ELR (cell line): ENCODE data around the gene LRRC8A.

Source experiments
- DNase-seq: peaks from one replicate; pipeline ENCODE4 v3.0.0-alpha.2; 2015; ENCODE audit warnings: low read depth

The LRRC8A gene

GRCh38 chr9:128901822-128902221 is 19.9 kb downstream of the LRRC8A start:
- DNase-seq: no peak

GRCh38 chr9:128902351-128903078 is 20.6 kb downstream of the LRRC8A start:
- DNase-seq: peak; percentile 26

GRCh38 chr9:128903079-128903461 is 21.1 kb downstream of the LRRC8A start:
- DNase-seq: no peak

- DNase-seq: peak; percentile 39
Measured at GRCh38 chr9:128903871-128904620, 22.1 kb downstream of the LRRC8A start.

DNA sequence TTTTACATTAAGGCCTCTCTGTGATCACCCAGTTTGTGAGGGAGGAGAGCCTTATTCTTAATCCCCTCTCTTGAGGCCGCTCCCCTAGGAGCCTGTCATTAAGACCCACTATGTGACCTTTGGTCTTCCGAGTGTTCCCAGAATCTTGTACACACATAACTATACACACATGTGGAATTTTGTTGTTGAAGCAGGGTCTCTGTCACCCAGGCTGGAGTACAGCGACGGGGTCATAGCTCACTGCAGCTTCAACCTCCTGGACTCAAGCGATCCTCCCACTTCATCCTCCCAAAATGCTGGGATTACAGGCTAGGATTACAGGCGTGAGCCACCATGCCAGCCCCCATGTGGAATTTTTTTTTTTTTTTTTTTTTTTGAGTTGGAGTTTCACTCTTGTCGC is 24.0 kb downstream of the LRRC8A start:
- DNase-seq: no peak

- DNase-seq: no peak
Measured at GRCh38 chr9:128906741-128907140, 24.8 kb downstream of the LRRC8A start.

GRCh38 chr9:128908372-128908771 is 26.4 kb downstream of the LRRC8A start:
- no peak for DNase-seq

DNA sequence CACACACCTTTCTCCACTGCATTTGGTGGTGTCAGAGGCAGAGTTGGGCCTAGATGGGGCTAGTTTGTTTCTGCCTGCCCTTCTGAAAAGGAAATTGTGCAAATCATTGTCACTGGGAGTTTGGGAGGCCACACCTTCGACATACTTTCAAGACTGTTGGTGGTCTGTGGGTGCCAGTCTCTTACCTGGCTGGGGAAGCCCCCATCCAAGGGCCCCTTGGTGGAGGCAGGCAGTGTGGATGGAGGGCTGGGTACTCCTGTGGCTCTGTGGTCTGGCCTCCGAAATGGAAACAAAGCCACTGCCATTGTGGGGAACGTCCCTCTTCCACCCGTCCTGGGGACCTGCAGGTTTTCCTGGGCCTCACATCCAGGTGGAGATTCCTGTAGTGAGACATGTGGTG is 27.9 kb downstream of the LRRC8A start:
- DNase-seq: no peak

- DNase-seq: peak; percentile 45
Measured at GRCh38 chr9:128910906-128911305, 29.0 kb downstream of the LRRC8A start.

- peak; percentile 91 for DNase-seq
Measured at GRCh38 chr9:128911529-128912035, 29.6 kb downstream of the LRRC8A start.

DNA sequence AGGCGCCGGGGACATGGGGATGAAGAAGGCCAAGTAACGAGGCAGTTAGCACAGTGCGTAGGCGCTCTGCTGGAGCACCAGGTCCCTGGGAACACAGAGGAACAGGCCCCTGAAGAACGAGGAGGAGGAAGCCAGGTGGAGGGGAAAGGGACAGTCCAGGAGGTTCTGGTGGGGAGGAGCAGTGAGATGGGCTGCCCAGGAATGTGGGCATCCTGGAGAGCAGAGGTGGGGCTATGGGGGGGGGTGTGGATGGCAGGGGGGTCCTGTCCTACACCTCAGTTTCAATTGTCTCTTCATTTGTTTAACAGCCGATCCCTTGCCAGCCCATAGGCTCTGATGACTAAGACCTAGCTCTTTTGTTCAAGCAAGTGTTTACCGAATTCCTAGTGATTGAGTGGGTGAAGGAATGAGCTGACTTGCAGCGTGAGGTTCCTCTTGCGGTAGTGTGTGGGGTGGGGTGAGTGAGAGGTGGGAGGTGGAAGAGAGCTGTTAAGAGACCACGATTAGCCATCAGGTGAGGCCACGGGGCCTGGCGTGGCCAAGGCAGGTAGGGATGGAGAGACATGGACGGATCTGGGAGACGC is 30.4 kb downstream of the LRRC8A start:
- peak; percentile 98 for DNase-seq

DNA sequence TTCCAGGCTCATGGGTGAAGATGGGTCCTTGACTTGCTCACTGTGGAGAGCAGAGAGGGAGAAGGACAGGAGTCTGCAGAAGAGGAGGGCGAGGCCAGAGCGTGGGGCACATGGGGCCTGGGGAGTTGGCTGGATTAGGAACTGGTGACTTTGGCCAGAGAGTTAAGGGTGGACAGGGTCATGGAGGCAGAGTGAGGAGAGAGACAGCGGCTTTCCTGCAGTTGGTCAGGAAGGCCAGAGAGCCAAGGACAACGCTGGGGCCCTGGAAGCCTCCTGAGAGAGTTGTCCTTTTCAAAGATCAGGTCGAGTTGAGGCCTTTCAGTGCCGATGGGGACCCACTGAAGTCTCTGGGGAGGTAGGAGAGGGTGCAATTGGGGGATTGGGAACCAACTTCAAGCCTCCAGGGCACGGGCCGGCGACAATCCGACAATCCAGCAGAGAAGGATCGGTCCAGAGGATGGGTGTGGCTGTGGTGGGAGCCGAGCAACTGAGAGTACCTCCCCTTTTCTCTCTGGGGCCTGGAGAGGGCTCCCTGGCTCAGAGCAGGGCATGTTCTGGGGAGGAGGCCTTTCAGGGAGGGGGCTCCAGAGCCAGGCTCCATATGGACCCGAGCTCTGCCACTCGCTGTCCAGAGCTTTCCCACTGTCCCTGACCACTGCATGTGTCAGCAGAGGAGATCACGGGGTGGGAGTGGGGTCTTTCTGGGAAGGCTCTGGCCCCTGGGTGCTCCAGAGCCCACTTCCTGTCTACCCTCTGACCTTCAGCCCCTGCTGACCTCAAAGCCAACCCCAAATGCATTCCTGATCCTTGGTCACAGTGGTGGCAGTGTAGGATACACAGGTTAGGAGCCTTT is 31.3 kb downstream of the LRRC8A start:
- DNase-seq: peak; percentile 25

DNA sequence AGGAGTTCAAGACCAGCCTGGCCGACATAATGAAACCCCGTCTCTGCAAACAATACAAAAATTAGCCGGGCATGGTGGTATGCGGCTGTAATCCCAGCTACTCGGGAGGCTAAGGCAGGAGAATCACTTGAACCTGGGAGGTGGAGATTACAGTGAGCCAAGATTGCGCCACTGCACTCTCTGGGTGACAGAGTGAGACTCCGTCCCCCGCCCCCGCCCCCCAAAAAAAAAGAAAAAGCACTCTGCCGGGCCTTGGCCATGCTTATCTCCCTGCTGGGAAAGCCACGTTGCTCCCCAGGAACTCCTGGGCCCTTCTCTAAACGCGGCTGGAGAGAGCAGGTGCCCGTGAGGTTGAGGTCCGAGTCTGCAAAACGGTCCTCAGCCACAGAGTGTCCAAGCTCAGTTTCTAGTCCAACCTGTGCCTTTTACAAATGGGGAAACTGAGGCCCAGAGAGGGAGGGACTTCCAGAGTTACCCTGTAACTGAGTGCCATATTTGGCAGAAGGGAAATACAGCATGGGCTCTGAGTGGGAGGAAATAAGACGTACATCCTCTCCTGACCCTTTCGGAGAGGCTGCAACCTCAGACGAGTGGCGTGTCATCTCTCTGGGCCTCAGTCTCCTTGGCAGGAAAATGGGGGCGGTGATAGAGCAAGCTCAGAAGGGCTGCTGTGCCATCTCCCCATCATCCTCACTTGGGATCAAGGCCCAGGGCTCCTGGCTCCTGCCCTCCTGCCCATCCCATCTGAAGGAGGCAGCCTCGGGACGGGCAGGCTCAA is 32.3 kb downstream of the LRRC8A start:
- no peak for DNase-seq

DNA sequence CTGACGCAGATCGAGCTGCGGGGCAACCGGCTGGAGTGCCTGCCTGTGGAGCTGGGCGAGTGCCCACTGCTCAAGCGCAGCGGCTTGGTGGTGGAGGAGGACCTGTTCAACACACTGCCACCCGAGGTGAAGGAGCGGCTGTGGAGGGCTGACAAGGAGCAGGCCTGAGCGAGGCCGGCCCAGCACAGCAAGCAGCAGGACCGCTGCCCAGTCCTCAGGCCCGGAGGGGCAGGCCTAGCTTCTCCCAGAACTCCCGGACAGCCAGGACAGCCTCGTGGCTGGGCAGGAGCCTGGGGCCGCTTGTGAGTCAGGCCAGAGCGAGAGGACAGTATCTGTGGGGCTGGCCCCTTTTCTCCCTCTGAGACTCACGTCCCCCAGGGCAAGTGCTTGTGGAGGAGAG is 34.3 kb downstream of the LRRC8A start:
- DNase-seq: peak; percentile 77

DNA sequence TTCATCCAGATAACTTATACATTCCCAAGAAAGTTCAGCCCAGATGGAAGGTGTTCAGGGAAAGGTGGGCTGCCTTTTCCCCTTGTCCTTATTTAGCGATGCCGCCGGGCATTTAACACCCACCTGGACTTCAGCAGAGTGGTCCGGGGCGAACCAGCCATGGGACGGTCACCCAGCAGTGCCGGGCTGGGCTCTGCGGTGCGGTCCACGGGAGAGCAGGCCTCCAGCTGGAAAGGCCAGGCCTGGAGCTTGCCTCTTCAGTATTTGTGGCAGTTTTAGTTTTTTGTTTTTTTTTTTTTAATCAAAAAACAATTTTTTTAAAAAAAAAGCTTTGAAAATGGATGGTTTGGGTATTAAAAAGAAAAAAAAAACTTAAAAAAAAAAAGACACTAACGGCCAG is 34.8 kb downstream of the LRRC8A start:
- DNase-seq: no peak

- DNase-seq: no peak
Measured at GRCh38 chr9:128917151-128917849, 35.4 kb downstream of the LRRC8A start.

DNA sequence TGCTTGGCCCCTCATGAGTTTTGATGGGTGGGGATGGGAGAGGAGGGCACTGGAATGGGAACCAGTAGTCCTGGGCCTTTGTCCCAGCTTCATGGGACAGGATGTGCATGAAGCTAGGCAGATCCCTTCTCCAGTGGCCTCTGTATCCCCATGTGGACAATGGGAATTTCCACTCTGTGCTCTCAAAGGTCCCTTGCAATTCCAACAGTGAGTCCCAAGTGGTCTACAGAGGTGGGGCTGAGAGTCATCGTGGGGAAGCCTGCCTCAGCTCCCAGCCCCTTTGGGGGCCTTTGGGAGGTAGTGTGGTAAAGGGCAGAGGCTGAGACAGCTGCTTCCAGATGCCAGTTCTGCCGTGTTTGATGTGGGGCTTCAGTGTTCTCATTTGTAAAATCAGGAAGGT is 37.0 kb downstream of the LRRC8A start:
- no peak for DNase-seq

DNA sequence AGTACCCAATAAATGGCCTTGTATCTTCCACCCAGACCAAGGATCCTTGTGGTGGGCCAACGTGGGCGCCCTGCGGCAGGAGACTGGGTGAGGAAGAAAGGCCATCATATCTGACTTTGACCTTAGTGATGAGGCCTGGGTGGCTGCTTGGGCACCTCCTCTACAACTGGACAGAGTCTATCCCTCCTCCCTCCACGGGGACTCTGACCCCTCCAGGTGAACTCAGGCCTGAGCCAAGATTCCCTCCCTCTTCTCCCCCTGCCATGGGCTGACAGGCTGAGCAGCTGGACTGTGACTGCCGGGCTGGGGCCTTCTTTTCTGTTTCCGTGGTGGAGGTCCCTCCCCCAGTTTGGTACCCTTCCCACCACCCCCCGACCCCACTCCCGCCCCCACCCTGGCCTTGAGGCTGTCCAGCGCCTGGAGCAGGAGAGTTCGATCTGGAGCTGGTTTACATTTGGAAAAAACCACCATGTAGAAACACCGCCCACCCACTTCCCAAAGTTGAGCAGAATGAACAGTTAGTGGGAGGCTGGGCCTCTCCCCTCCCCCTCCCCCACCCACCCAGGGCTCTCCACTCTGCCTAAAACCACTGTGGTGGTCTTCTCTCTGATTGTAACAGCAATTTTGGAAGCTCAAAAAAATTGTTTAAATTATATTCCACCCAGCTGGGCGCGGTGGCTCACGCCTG is 37.6 kb downstream of the LRRC8A start:
- DNase-seq: no peak

DNA sequence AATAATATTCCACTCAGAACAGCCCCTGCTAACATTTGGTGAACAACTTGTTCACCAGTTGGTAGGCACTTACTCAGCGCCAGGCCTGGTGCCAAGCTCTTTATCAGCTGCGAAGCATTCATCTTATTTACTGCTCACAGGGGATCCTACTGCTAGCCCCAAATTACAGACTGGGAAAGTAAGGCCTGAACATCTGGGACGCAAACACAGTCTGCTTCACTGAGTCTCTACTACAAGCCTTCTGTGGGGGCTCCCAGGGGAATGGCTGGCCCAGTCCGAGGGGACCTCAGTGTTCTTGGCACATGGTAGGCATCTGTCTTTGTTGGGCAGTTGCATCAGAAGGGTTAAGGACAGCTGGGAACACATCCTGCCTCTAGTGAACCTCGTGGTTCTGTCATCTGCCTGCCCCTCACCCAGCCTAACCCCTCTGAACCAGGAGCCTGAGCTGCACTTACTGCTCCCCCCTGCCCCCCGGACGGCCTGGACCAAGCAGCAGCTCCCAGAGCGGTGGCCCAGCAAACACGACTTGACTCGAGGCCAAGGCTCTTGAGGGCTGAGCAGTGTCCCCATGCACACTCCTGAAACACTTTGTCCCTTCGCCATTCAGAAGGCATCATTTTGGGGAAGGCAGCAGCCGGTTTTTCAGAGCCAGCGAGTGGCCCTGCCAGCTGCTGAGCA is 38.6 kb downstream of the LRRC8A start, which contains the start of gene PHYHD1:
Gene PHYHD1 (plus strand): TSS at position 602 of the 678 bp plus-strand sequence. CDS start 1,342 bp downstream, outside the sequence.
- peak; percentile 75 for DNase-seq
